Adrenal gland (tissue), 5 donors: ENCODE data around the gene LMTK2.

ENCODE experiments used
- CTCF ChIP-seq, 6 experiments: fragments of 450-650 bp in 4 of 6; fragments of 200-600 bp in 2 of 6; sonication (generic) in 1 of 6; IDR thresholded peaks; 1 replicate in 5 of 6; 2 replicates in 1 of 6; pipeline versions ENCODE4 v1.5.1 to v1.8.0; 2016 to 2021; ENCODE audit warnings: antibody characterized with exemption in 6 of 6, mild to moderate bottlenecking in 2 of 6, moderate library complexity in 1 of 6
- POLR2A ChIP-seq, 2 donors: fragments of 450-650 bp; IDR thresholded peaks; one replicate each; pipeline ENCODE4 v1.6.1; 2017; ENCODE audit warnings: antibody characterized with exemption in 2 of 2, mild to moderate bottlenecking in 2 of 2, moderate library complexity in 1 of 2
- donor health status: DM: no; HTN: no; CAD: no.

- TF ChIP-seq CTCF (IDR thresholded peaks at IDR 0.05) (no peak), POLR2A (IDR thresholded peaks at IDR 0.05) (no peak)
Observed at GRCh38 chr7:98162758-98163157, 56.1 kb downstream of the LMTK2 start.
